ENCODE measurements around the gene PCDHGA12. TPM values are rescaled to one million over a fixed set of nuclear protein-coding genes. Genes with fewer than 3 reads are reported as not detected.

PCDHGA12 gene
- total and polyA plus RNA-seq, 10 donors, result 0.02 to 6.3 (median 4.8) TPM

GRCh38 chr5:141478321-141478945, 48.1 kb downstream of the PCDHGA12 start:
- DNase-seq, result no peak
- H3K27me3 ChIP-seq (replicated peaks in 1 of 7), result peaks cover 0 to 59% (median 14%) of the 10 kb centered on the region in 7 donors
- intact Hi-C loops (cut with DNase I; ENCODE audit: low total_unique reads), result no loop called here
- TF ChIP-seq POLR2AphosphoS5 (IDR thresholded peaks at IDR 0.05), result no peak
- no peak for TF ChIP-seq CTCF (IDR thresholded peaks at IDR 0.05 in 8 of 11, conservative IDR thresholded peaks at IDR 0.05 in 3 of 11)
- H3K27ac ChIP-seq, result no peak overlapping the region
- H3K4me1 ChIP-seq, result peaks cover 0 to 55% (median 35%) of the 10 kb centered on the region in 6 donors
- H3K36me3 ChIP-seq, result no peaks in the 10 kb centered on the region
- 44 to 57% (median 47%) methylated on average over 20 of the region's 20 CpGs for WGBS, 5 donors
- H3K9me3 ChIP-seq, result no peaks in the 10 kb centered on the region
- peak overlapping the region in 3 of 8 donors; percentile 12 to 69 (median 12) for H3K4me3 ChIP-seq

DNA sequence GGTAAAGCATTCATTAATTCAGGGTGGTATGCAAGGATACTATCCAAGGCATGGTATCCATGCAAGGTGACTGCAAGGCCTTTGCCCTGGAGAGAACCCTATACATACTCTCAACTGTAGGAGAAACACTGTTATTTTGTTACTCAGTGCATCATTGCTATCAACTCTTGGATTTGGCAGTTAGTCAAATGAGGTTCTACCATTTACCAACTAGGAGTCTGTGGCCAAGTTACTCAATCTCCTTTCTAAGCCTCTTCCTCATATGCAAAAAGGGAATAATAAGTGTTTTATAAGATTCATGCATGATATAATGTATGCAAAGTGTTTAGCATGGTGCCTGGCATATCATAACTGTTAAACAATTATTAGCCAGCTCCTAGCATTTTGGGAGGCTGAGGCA, 49.5 kb downstream of the PCDHGA12 start:
- Histone ChIP-seq H3K36me3 (no peaks in the 10 kb centered on the region), H3K9me3 (no peaks in the 10 kb centered on the region), H3K4me3 (no peak overlapping the region), H3K27me3 (replicated peaks in 1 of 7) (peaks cover 0 to 72% (median 23%) of the 10 kb centered on the region in 7 donors), H3K27ac (no peak overlapping the region), H3K4me1 (peaks cover 0 to 65% (median 44%) of the 10 kb centered on the region in 6 donors)
- DNase-seq, result no peak
- no peak for TF ChIP-seq POLR2A (IDR thresholded peaks at IDR 0.05)
- no peak for TF ChIP-seq CTCF (IDR thresholded peaks at IDR 0.05 in 8 of 11, conservative IDR thresholded peaks at IDR 0.05 in 3 of 11)
- no peak for TF ChIP-seq POLR2AphosphoS5 (IDR thresholded peaks at IDR 0.05)
- intact Hi-C loops (cut with DNase I; ENCODE audit: low total_unique reads), result no loop called here

Other genes with a start within 250 kb of the PCDHGA12 start
Only the 30 nearest of the 35 such genes appear.
- 1 to 10 TPM; 1.4 to 6.8 (median 4.0) TPM for gene PCDHB13, start 216.6 kb upstream of the PCDHGA12 start, total RNA-seq
- gene PCDHB13, start 216.6 kb upstream of the PCDHGA12 start, polyA plus RNA-seq, result under 1 TPM; 0.09 to 0.38 (median 0.12) TPM
- gene PCDHB14, start 207.2 kb upstream of the PCDHGA12 start, total RNA-seq, result 1 to 10 TPM; 1.6 to 5.9 (median 2.8) TPM
- gene PCDHB14, start 207.2 kb upstream of the PCDHGA12 start, polyA plus RNA-seq, result under 1 TPM; 0.27 to 0.93 (median 0.30) TPM
- 1 to 10 TPM; 1.7 to 5.6 (median 3.8) TPM for gene PCDHB15, start 185.1 kb upstream of the PCDHGA12 start, total RNA-seq
- gene PCDHB15, start 185.1 kb upstream of the PCDHGA12 start, polyA plus RNA-seq, result 1 to 10 TPM in 1 of 3 donors, under 1 TPM in 2; 0.42 to 1.1 (median 0.72) TPM
- 1 to 10 TPM in 6 of 7 donors, under 1 TPM in 1; 0.57 to 3.0 (median 2.2) TPM for gene SLC25A2, start 126.5 kb upstream of the PCDHGA12 start, total RNA-seq
- gene SLC25A2, start 126.5 kb upstream of the PCDHGA12 start, polyA plus RNA-seq, result under 1 TPM; 0.05 to 0.22 (median 0.07) TPM
- gene TAF7, start 109.7 kb upstream of the PCDHGA12 start, total RNA-seq, result 10 to 100 TPM; 67.6 to 80.6 (median 75.7) TPM
- 100 to 1,000 TPM in 2 of 3 donors, 10 to 100 TPM in 1; 91.1 to 112 (median 111) TPM for gene TAF7, start 109.7 kb upstream of the PCDHGA12 start, polyA plus RNA-seq
- gene PCDHGA1, start 100.0 kb upstream of the PCDHGA12 start, total RNA-seq, result under 1 TPM in 6 of 7 donors, not detected in 1; 0.17 to 0.52 (median 0.36) TPM
- under 1 TPM; 0.04 to 0.06 (median 0.06) TPM for gene PCDHGA1, start 100.0 kb upstream of the PCDHGA12 start, polyA plus RNA-seq
- 1 to 10 TPM in 6 of 7 donors, under 1 TPM in 1; 0.84 to 3.9 (median 1.8) TPM for gene PCDHGA2, start 91.7 kb upstream of the PCDHGA12 start, total RNA-seq
- gene PCDHGA2, start 91.7 kb upstream of the PCDHGA12 start, polyA plus RNA-seq, result under 1 TPM; 0.04 to 0.19 (median 0.06) TPM
- 1 to 10 TPM in 5 of 7 donors, under 1 TPM in 2; 0.60 to 4.4 (median 2.1) TPM for gene PCDHGA3, start 86.7 kb upstream of the PCDHGA12 start, total RNA-seq
- gene PCDHGA3, start 86.7 kb upstream of the PCDHGA12 start, polyA plus RNA-seq, result under 1 TPM in 1 of 3 donors, not detected in 2; 0.22 TPM
- 1 to 10 TPM in 6 of 7 donors, under 1 TPM in 1; 0.87 to 3.7 (median 1.6) TPM for gene PCDHGB1, start 80.4 kb upstream of the PCDHGA12 start, total RNA-seq
- under 1 TPM in 2 of 3 donors, not detected in 1; 0.04 to 0.10 TPM for gene PCDHGB1, start 80.4 kb upstream of the PCDHGA12 start, polyA plus RNA-seq
- 1 to 10 TPM; 1.4 to 4.5 (median 2.7) TPM for gene PCDHGA4, start 75.5 kb upstream of the PCDHGA12 start, total RNA-seq
- under 1 TPM; 0.04 to 0.16 (median 0.05) TPM for gene PCDHGA4, start 75.5 kb upstream of the PCDHGA12 start, polyA plus RNA-seq
- 1 to 10 TPM; 1.7 to 4.5 (median 3.5) TPM for gene PCDHGB2, start 70.5 kb upstream of the PCDHGA12 start, total RNA-seq
- gene PCDHGB2, start 70.5 kb upstream of the PCDHGA12 start, polyA plus RNA-seq, result under 1 TPM in 2 of 3 donors, not detected in 1; 0.09 to 0.22 TPM
- 1 to 10 TPM; 1.4 to 3.1 (median 2.3) TPM for gene PCDHGA5, start 66.3 kb upstream of the PCDHGA12 start, total RNA-seq
- gene PCDHGA5, start 66.3 kb upstream of the PCDHGA12 start, polyA plus RNA-seq, result under 1 TPM in 2 of 3 donors, not detected in 1; 0.04 to 0.22 TPM
- 1 to 10 TPM; 1.3 to 5.0 (median 3.9) TPM for gene PCDHGB3, start 60.3 kb upstream of the PCDHGA12 start, total RNA-seq
- under 1 TPM; 0.06 to 0.38 (median 0.09) TPM for gene PCDHGB3, start 60.3 kb upstream of the PCDHGA12 start, polyA plus RNA-seq
- gene PCDHGA6, start 56.6 kb upstream of the PCDHGA12 start, total RNA-seq, result 1 to 10 TPM; 2.2 to 5.0 (median 4.2) TPM
- gene PCDHGA6, start 56.6 kb upstream of the PCDHGA12 start, polyA plus RNA-seq, result under 1 TPM; 0.35 to 0.58 (median 0.54) TPM
- 1 to 10 TPM; 1.2 to 5.4 (median 2.0) TPM for gene PCDHGA7, start 47.8 kb upstream of the PCDHGA12 start, total RNA-seq
- under 1 TPM; 0.18 to 0.29 (median 0.22) TPM for gene PCDHGA7, start 47.8 kb upstream of the PCDHGA12 start, polyA plus RNA-seq
- gene PCDHGB4, start 42.8 kb upstream of the PCDHGA12 start, total RNA-seq, result 1 to 10 TPM; 1.6 to 3.9 (median 3.0) TPM
- under 1 TPM; 0.02 to 0.29 (median 0.14) TPM for gene PCDHGB4, start 42.8 kb upstream of the PCDHGA12 start, polyA plus RNA-seq
- 1 to 10 TPM in 6 of 7 donors, under 1 TPM in 1; 0.70 to 3.9 (median 2.1) TPM for gene PCDHGA8, start 37.9 kb upstream of the PCDHGA12 start, total RNA-seq
- gene PCDHGA8, start 37.9 kb upstream of the PCDHGA12 start, polyA plus RNA-seq, result under 1 TPM in 2 of 3 donors, not detected in 1; 0.04 to 0.13 TPM
- gene PCDHGB5, start 32.6 kb upstream of the PCDHGA12 start, total RNA-seq, result 1 to 10 TPM; 3.9 to 8.0 (median 5.6) TPM
- gene PCDHGB5, start 32.6 kb upstream of the PCDHGA12 start, polyA plus RNA-seq, result under 1 TPM; 0.07 to 0.32 (median 0.17) TPM
- gene PCDHGA9, start 27.7 kb upstream of the PCDHGA12 start, total RNA-seq, result 1 to 10 TPM; 2.6 to 9.6 (median 4.7) TPM
- under 1 TPM in 2 of 3 donors, not detected in 1; 0.11 to 0.29 TPM for gene PCDHGA9, start 27.7 kb upstream of the PCDHGA12 start, polyA plus RNA-seq
- 1 to 10 TPM; 3.1 to 6.8 (median 5.2) TPM for gene PCDHGB6, start 22.5 kb upstream of the PCDHGA12 start, total RNA-seq
- gene PCDHGB6, start 22.5 kb upstream of the PCDHGA12 start, polyA plus RNA-seq, result under 1 TPM; 0.13 to 0.42 (median 0.20) TPM
- 1 to 10 TPM; 2.5 to 6.9 (median 4.6) TPM for gene PCDHGA10, start 17.5 kb upstream of the PCDHGA12 start, total RNA-seq
- gene PCDHGA10, start 17.5 kb upstream of the PCDHGA12 start, polyA plus RNA-seq, result under 1 TPM; 0.15 to 0.35 (median 0.17) TPM
- gene PCDHGB7, start 12.8 kb upstream of the PCDHGA12 start, total RNA-seq, result 10 to 100 TPM in 2 of 7 donors, 1 to 10 TPM in 5; 5.7 to 11.9 (median 8.1) TPM
- gene PCDHGB7, start 12.8 kb upstream of the PCDHGA12 start, polyA plus RNA-seq, result under 1 TPM; 0.14 to 0.42 (median 0.15) TPM
- 1 to 10 TPM; 1.8 to 5.7 (median 3.2) TPM for gene PCDHGA11, start 9.5 kb upstream of the PCDHGA12 start, total RNA-seq
- under 1 TPM; 0.13 to 0.26 (median 0.18) TPM for gene PCDHGA11, start 9.5 kb upstream of the PCDHGA12 start, polyA plus RNA-seq
- 10 to 100 TPM; 10.7 to 26.7 (median 22.5) TPM for gene PCDHGC3, start 45.5 kb downstream of the PCDHGA12 start, total RNA-seq
- 10 to 100 TPM in 2 of 3 donors, 1 to 10 TPM in 1; 7.0 to 12.7 (median 10.3) TPM for gene PCDHGC3, start 45.5 kb downstream of the PCDHGA12 start, polyA plus RNA-seq
- gene PCDHGC4, start 54.5 kb downstream of the PCDHGA12 start, total RNA-seq, result 1 to 10 TPM; 1.3 to 3.9 (median 2.6) TPM
- under 1 TPM in 2 of 3 donors, not detected in 1; 0.03 TPM for gene PCDHGC4, start 54.5 kb downstream of the PCDHGA12 start, polyA plus RNA-seq
- 1 to 10 TPM in 5 of 7 donors, under 1 TPM in 2; 0.93 to 2.5 (median 1.2) TPM for gene PCDHGC5, start 58.6 kb downstream of the PCDHGA12 start, total RNA-seq
- under 1 TPM in 2 of 3 donors, not detected in 1; 0.02 to 0.10 TPM for gene PCDHGC5, start 58.6 kb downstream of the PCDHGA12 start, polyA plus RNA-seq
- gene DIAPH1, start 188.5 kb downstream of the PCDHGA12 start, total RNA-seq, result 100 to 1,000 TPM in 3 of 7 donors, 10 to 100 TPM in 4; 72.5 to 123 (median 93.0) TPM
- gene DIAPH1, start 188.5 kb downstream of the PCDHGA12 start, polyA plus RNA-seq, result 10 to 100 TPM; 35.4 to 46.5 (median 35.8) TPM
- 10 to 100 TPM; 51.1 to 71.3 (median 60.7) TPM for gene HDAC3, start 206.3 kb downstream of the PCDHGA12 start, total RNA-seq
- gene HDAC3, start 206.3 kb downstream of the PCDHGA12 start, polyA plus RNA-seq, result 100 to 1,000 TPM in 1 of 3 donors, 10 to 100 TPM in 2; 66.3 to 108 (median 89.3) TPM
- 10 to 100 TPM in 3 of 7 donors, 1 to 10 TPM in 4; 8.7 to 12.8 (median 9.9) TPM for gene RELL2, start 206.5 kb downstream of the PCDHGA12 start, total RNA-seq
- gene RELL2, start 206.5 kb downstream of the PCDHGA12 start, polyA plus RNA-seq, result 10 to 100 TPM; 13.7 to 26.2 (median 25.1) TPM
- 10 to 100 TPM; 34.9 to 67.3 (median 47.9) TPM for gene FCHSD1, start 220.9 kb downstream of the PCDHGA12 start, total RNA-seq
- gene FCHSD1, start 220.9 kb downstream of the PCDHGA12 start, polyA plus RNA-seq, result 10 to 100 TPM; 20.4 to 37.6 (median 35.0) TPM